ENCODE data around the gene SHLD2. TPM values are rescaled to one million over a fixed set of nuclear protein-coding genes. Genes with fewer than 3 reads are reported as not detected.
"Not testable (repeated sequence)": the region's sequence is repeated elsewhere in the genome, so short reads cannot be mapped to it uniquely, and the experiment has no call there.

Gene SHLD2
- total RNA-seq, 1 donor from 2014 or later = 17.0 TPM

GRCh38 chr10:87066178-87066577, 28.8 kb upstream of the SHLD2 start:
- H3K27ac Mint-ChIP-seq (ENCODE audit: unreplicated experiment) = no peak overlapping the region
- no peak overlapping the region for H3K4me3 Mint-ChIP-seq (ENCODE audit: unreplicated experiment)
- peaks cover 3% of the 10 kb centered on the region for H3K27me3 Mint-ChIP-seq (ENCODE audit: unreplicated experiment)
- no peak for TF ChIP-seq CTCF (IDR thresholded peaks at IDR 0.05; ENCODE audit: partially characterized antibody, unreplicated experiment)
- DNase-seq = no peak
- no peaks in the 10 kb centered on the region for H3K9me3 Mint-ChIP-seq (ENCODE audit: unreplicated experiment)
- H3K36me3 Mint-ChIP-seq (ENCODE audit: unreplicated experiment) = peaks cover 12% of the 10 kb centered on the region
- H3K4me1 Mint-ChIP-seq (ENCODE audit: low read depth, unreplicated experiment) = no peaks in the 10 kb centered on the region

GRCh38 chr10:87066865-87067264, 28.1 kb upstream of the SHLD2 start:
- Mint-ChIP-seq H3K9me3 (ENCODE audit: unreplicated experiment) (no peaks in the 10 kb centered on the region), H3K27me3 (ENCODE audit: unreplicated experiment) (peaks cover 3% of the 10 kb centered on the region), H3K4me3 (ENCODE audit: unreplicated experiment) (no peak overlapping the region), H3K27ac (ENCODE audit: unreplicated experiment) (no peak overlapping the region), H3K36me3 (ENCODE audit: unreplicated experiment) (peaks cover 12% of the 10 kb centered on the region), H3K4me1 (ENCODE audit: low read depth, unreplicated experiment) (no peaks in the 10 kb centered on the region)
- TF ChIP-seq CTCF (IDR thresholded peaks at IDR 0.05; ENCODE audit: partially characterized antibody, unreplicated experiment) = no peak
- DNase-seq = no peak

- no peak for TF ChIP-seq CTCF (IDR thresholded peaks at IDR 0.05; ENCODE audit: partially characterized antibody, unreplicated experiment)
- DNase-seq = no peak
- Mint-ChIP-seq H3K27me3 (ENCODE audit: unreplicated experiment) (peaks cover 3% of the 10 kb centered on the region), H3K27ac (ENCODE audit: unreplicated experiment) (no peak overlapping the region), H3K9me3 (ENCODE audit: unreplicated experiment) (no peaks in the 10 kb centered on the region), H3K36me3 (ENCODE audit: unreplicated experiment) (peaks cover 12% of the 10 kb centered on the region), H3K4me3 (ENCODE audit: unreplicated experiment) (no peak overlapping the region), H3K4me1 (ENCODE audit: low read depth, unreplicated experiment) (no peaks in the 10 kb centered on the region)
Observed at GRCh38 chr10:87068281-87068680, 26.7 kb upstream of the SHLD2 start.

GRCh38 chr10:87072449-87072848, 22.6 kb upstream of the SHLD2 start:
- Mint-ChIP-seq H3K36me3 (ENCODE audit: unreplicated experiment) (peaks cover 3% of the 10 kb centered on the region), H3K4me3 (ENCODE audit: unreplicated experiment) (no peak overlapping the region), H3K4me1 (ENCODE audit: low read depth, unreplicated experiment) (no peaks in the 10 kb centered on the region), H3K27ac (ENCODE audit: unreplicated experiment) (no peak overlapping the region), H3K27me3 (ENCODE audit: unreplicated experiment) (no peaks in the 10 kb centered on the region), H3K9me3 (ENCODE audit: unreplicated experiment) (no peaks in the 10 kb centered on the region)
- TF ChIP-seq CTCF (IDR thresholded peaks at IDR 0.05; ENCODE audit: partially characterized antibody, unreplicated experiment) = no peak
- no peak for DNase-seq

GRCh38 chr10:87076421-87076820, 18.6 kb upstream of the SHLD2 start:
- not testable (repeated sequence) for H3K4me1 Mint-ChIP-seq (ENCODE audit: low read depth, unreplicated experiment); H3K9me3 Mint-ChIP-seq (ENCODE audit: unreplicated experiment); H3K27ac Mint-ChIP-seq (ENCODE audit: unreplicated experiment); H3K27me3 Mint-ChIP-seq (ENCODE audit: unreplicated experiment); H3K36me3 Mint-ChIP-seq (ENCODE audit: unreplicated experiment); DNase-seq; H3K4me3 Mint-ChIP-seq (ENCODE audit: unreplicated experiment)

All from glutamatergic neuron (in vitro differentiated cells).